ENCODE measurements around the gene FRMD4B.

FRMD4B gene

GRCh38 chr3:69160525-69160924, 225.4 kb downstream of the FRMD4B start:
- Histone ChIP-seq H3K36me3 (ENCODE audit: control insufficient read depth, insufficient read depth, low read length) (no peaks in the 10 kb centered on the region), H3K9ac (ENCODE audit: low read length) (no peak overlapping the region), H3K4me3 (ENCODE audit: low read length) (no peak overlapping the region), H3K27me3 (ENCODE audit: control insufficient read depth, insufficient read depth, low read length) (no peaks in the 10 kb centered on the region), H3K4me1 (ENCODE audit: control insufficient read depth, insufficient read depth, low read length) (no peaks in the 10 kb centered on the region), H3K9me3 (ENCODE audit: control insufficient read depth, low read length) (no peaks in the 10 kb centered on the region)

- Histone ChIP-seq H3K27me3 (ENCODE audit: control insufficient read depth, insufficient read depth, low read length) (no peaks in the 10 kb centered on the region), H3K4me1 (ENCODE audit: control insufficient read depth, insufficient read depth, low read length) (no peaks in the 10 kb centered on the region), H3K9me3 (ENCODE audit: control insufficient read depth, low read length) (no peaks in the 10 kb centered on the region), H3K4me3 (ENCODE audit: low read length) (no peak overlapping the region), H3K36me3 (ENCODE audit: control insufficient read depth, insufficient read depth, low read length) (no peaks in the 10 kb centered on the region), H3K9ac (ENCODE audit: low read length) (no peak overlapping the region)
Observed at GRCh38 chr3:69160107-69160506, 225.8 kb downstream of the FRMD4B start.

GRCh38 chr3:69149586-69149985, 236.3 kb downstream of the FRMD4B start:
- H3K4me3 ChIP-seq (ENCODE audit: low read length), result no peak overlapping the region
- no peak overlapping the region for H3K9ac ChIP-seq (ENCODE audit: low read length)
- no peaks in the 10 kb centered on the region for H3K27me3 ChIP-seq (ENCODE audit: control insufficient read depth, insufficient read depth, low read length)
- H3K9me3 ChIP-seq (ENCODE audit: control insufficient read depth, low read length), result no peaks in the 10 kb centered on the region
- H3K4me1 ChIP-seq (ENCODE audit: control insufficient read depth, insufficient read depth, low read length), result no peaks in the 10 kb centered on the region
- H3K36me3 ChIP-seq (ENCODE audit: control insufficient read depth, insufficient read depth, low read length), result no peaks in the 10 kb centered on the region

GRCh38 chr3:69145688-69146087, 240.2 kb downstream of the FRMD4B start:
- no peak overlapping the region for H3K9ac ChIP-seq (ENCODE audit: low read length)
- H3K4me1 ChIP-seq (ENCODE audit: control insufficient read depth, insufficient read depth, low read length), result no peaks in the 10 kb centered on the region
- no peaks in the 10 kb centered on the region for H3K36me3 ChIP-seq (ENCODE audit: control insufficient read depth, insufficient read depth, low read length)
- no peaks in the 10 kb centered on the region for H3K27me3 ChIP-seq (ENCODE audit: control insufficient read depth, insufficient read depth, low read length)
- H3K4me3 ChIP-seq (ENCODE audit: low read length), result no peak overlapping the region
- no peaks in the 10 kb centered on the region for H3K9me3 ChIP-seq (ENCODE audit: control insufficient read depth, low read length)

- no peaks in the 10 kb centered on the region for H3K27me3 ChIP-seq (ENCODE audit: control insufficient read depth, insufficient read depth, low read length)
- no peaks in the 10 kb centered on the region for H3K4me1 ChIP-seq (ENCODE audit: control insufficient read depth, insufficient read depth, low read length)
- no peaks in the 10 kb centered on the region for H3K36me3 ChIP-seq (ENCODE audit: control insufficient read depth, insufficient read depth, low read length)
- no peaks in the 10 kb centered on the region for H3K9me3 ChIP-seq (ENCODE audit: control insufficient read depth, low read length)
- H3K9ac ChIP-seq (ENCODE audit: low read length), result no peak overlapping the region
- H3K4me3 ChIP-seq (ENCODE audit: low read length), result no peak overlapping the region
Observed at GRCh38 chr3:69144631-69145245, 241.2 kb downstream of the FRMD4B start.

- Histone ChIP-seq H3K36me3 (ENCODE audit: control insufficient read depth, insufficient read depth, low read length) (no peaks in the 10 kb centered on the region), H3K27me3 (ENCODE audit: control insufficient read depth, insufficient read depth, low read length) (no peaks in the 10 kb centered on the region), H3K4me3 (ENCODE audit: low read length) (no peak overlapping the region), H3K4me1 (ENCODE audit: control insufficient read depth, insufficient read depth, low read length) (no peaks in the 10 kb centered on the region), H3K9ac (ENCODE audit: low read length) (no peak overlapping the region), H3K9me3 (ENCODE audit: control insufficient read depth, low read length) (no peaks in the 10 kb centered on the region)
Observed at GRCh38 chr3:69143612-69144011, 242.3 kb downstream of the FRMD4B start.

GRCh38 chr3:69142797-69143454, 243.0 kb downstream of the FRMD4B start:
- H3K27me3 ChIP-seq (ENCODE audit: control insufficient read depth, insufficient read depth, low read length), result no peaks in the 10 kb centered on the region
- no peaks in the 10 kb centered on the region for H3K9me3 ChIP-seq (ENCODE audit: control insufficient read depth, low read length)
- H3K36me3 ChIP-seq (ENCODE audit: control insufficient read depth, insufficient read depth, low read length), result no peaks in the 10 kb centered on the region
- no peak overlapping the region for H3K9ac ChIP-seq (ENCODE audit: low read length)
- H3K4me1 ChIP-seq (ENCODE audit: control insufficient read depth, insufficient read depth, low read length), result no peaks in the 10 kb centered on the region
- no peak overlapping the region for H3K4me3 ChIP-seq (ENCODE audit: low read length)

- Histone ChIP-seq H3K4me3 (ENCODE audit: low read length) (no peak overlapping the region), H3K9ac (ENCODE audit: low read length) (no peak overlapping the region), H3K4me1 (ENCODE audit: control insufficient read depth, insufficient read depth, low read length) (no peaks in the 10 kb centered on the region), H3K27me3 (ENCODE audit: control insufficient read depth, insufficient read depth, low read length) (no peaks in the 10 kb centered on the region), H3K9me3 (ENCODE audit: control insufficient read depth, low read length) (no peaks in the 10 kb centered on the region), H3K36me3 (ENCODE audit: control insufficient read depth, insufficient read depth, low read length) (no peaks in the 10 kb centered on the region)
Observed at GRCh38 chr3:69142090-69142489, 243.8 kb downstream of the FRMD4B start.

GRCh38 chr3:69141313-69141712, 244.6 kb downstream of the FRMD4B start:
- Histone ChIP-seq H3K4me3 (ENCODE audit: low read length) (no peak overlapping the region), H3K9ac (ENCODE audit: low read length) (no peak overlapping the region), H3K4me1 (ENCODE audit: control insufficient read depth, insufficient read depth, low read length) (no peaks in the 10 kb centered on the region), H3K36me3 (ENCODE audit: control insufficient read depth, insufficient read depth, low read length) (no peaks in the 10 kb centered on the region), H3K9me3 (ENCODE audit: control insufficient read depth, low read length) (no peaks in the 10 kb centered on the region), H3K27me3 (ENCODE audit: control insufficient read depth, insufficient read depth, low read length) (no peaks in the 10 kb centered on the region)

- H3K27me3 ChIP-seq (ENCODE audit: control insufficient read depth, insufficient read depth, low read length), result no peaks in the 10 kb centered on the region
- no peak overlapping the region for H3K9ac ChIP-seq (ENCODE audit: low read length)
- no peak overlapping the region for H3K4me3 ChIP-seq (ENCODE audit: low read length)
- no peaks in the 10 kb centered on the region for H3K36me3 ChIP-seq (ENCODE audit: control insufficient read depth, insufficient read depth, low read length)
- H3K4me1 ChIP-seq (ENCODE audit: control insufficient read depth, insufficient read depth, low read length), result no peaks in the 10 kb centered on the region
- no peaks in the 10 kb centered on the region for H3K9me3 ChIP-seq (ENCODE audit: control insufficient read depth, low read length)
Observed at GRCh38 chr3:69137412-69137811, 248.5 kb downstream of the FRMD4B start.

- Histone ChIP-seq H3K36me3 (ENCODE audit: control insufficient read depth, insufficient read depth, low read length) (no peaks in the 10 kb centered on the region), H3K9ac (ENCODE audit: low read length) (no peak overlapping the region), H3K27me3 (ENCODE audit: control insufficient read depth, insufficient read depth, low read length) (no peaks in the 10 kb centered on the region), H3K9me3 (ENCODE audit: control insufficient read depth, low read length) (no peaks in the 10 kb centered on the region), H3K4me1 (ENCODE audit: control insufficient read depth, insufficient read depth, low read length) (no peaks in the 10 kb centered on the region), H3K4me3 (ENCODE audit: low read length) (no peak overlapping the region)
Observed at GRCh38 chr3:69137005-69137404, 248.9 kb downstream of the FRMD4B start.

GRCh38 chr3:69130689-69131088, 255.2 kb downstream of the FRMD4B start:
- H3K9ac ChIP-seq (ENCODE audit: low read length), result no peak overlapping the region
- no peaks in the 10 kb centered on the region for H3K27me3 ChIP-seq (ENCODE audit: control insufficient read depth, insufficient read depth, low read length)
- H3K9me3 ChIP-seq (ENCODE audit: control insufficient read depth, low read length), result no peaks in the 10 kb centered on the region
- no peaks in the 10 kb centered on the region for H3K36me3 ChIP-seq (ENCODE audit: control insufficient read depth, insufficient read depth, low read length)
- no peaks in the 10 kb centered on the region for H3K4me1 ChIP-seq (ENCODE audit: control insufficient read depth, insufficient read depth, low read length)
- H3K4me3 ChIP-seq (ENCODE audit: low read length), result no peak overlapping the region
